KMS-11 (cell line): ENCODE results near the gene WNT5A.

ENCODE experiments used
- H2AFZ ChIP-seq: fragments of 200-600 bp; sonication (generic); 2 replicates; pipeline ENCODE4 v1.6.1; 2016; ENCODE audit warnings: antibody characterized with exemption, mixed run types, low read depth
- H3K27ac ChIP-seq: fragments of 200-600 bp; sonication (generic); 2 replicates; pipeline ENCODE4 v1.6.1; 2016; ENCODE audit warnings: mild to moderate bottlenecking, mixed run types
- H3K27me3 ChIP-seq: fragments of 200-600 bp; sonication (generic); 2 replicates; pipeline ENCODE4 v1.6.1; 2017; ENCODE audit warnings: mild to moderate bottlenecking, low read depth, mixed run types, moderate library complexity; ENCODE audit not compliant: insufficient read depth
- H3K36me3 ChIP-seq: fragments of 200-600 bp; sonication (generic); 2 replicates; pipeline ENCODE4 v1.6.1; 2017; ENCODE audit warnings: mild to moderate bottlenecking, mixed run types; ENCODE audit not compliant: insufficient read depth
- H3K4me1 ChIP-seq: fragments of 200-600 bp; sonication (generic); 2 replicates; pipeline ENCODE4 v1.6.1; 2016; ENCODE audit warnings: mild to moderate bottlenecking, low read depth, mixed run types; ENCODE audit not compliant: poor library complexity, severe bottlenecking
- H3K4me2 ChIP-seq: fragments of 200-600 bp; sonication (generic); 2 replicates; pipeline ENCODE4 v1.7.0; 2016; ENCODE audit warnings: mild to moderate bottlenecking, mixed run types
- H3K4me3 ChIP-seq: fragments of 200-600 bp; sonication (generic); IDR thresholded peaks from 2 replicates; pipeline ENCODE4 v1.6.1; 2017; ENCODE audit warnings: low read depth, low read length, mixed read lengths; ENCODE audit not compliant: insufficient read depth
- H3K79me2 ChIP-seq: fragments of 200-600 bp; sonication (generic); 2 replicates; pipeline ENCODE4 v1.6.1; 2016; ENCODE audit warnings: low read depth, mixed run types; ENCODE audit not compliant: insufficient read depth
- H3K9ac ChIP-seq: fragments of 200-600 bp; sonication (generic); 2 replicates; pipeline ENCODE4 v1.6.1; 2016; ENCODE audit warnings: mild to moderate bottlenecking, mixed run types
- H4K20me1 ChIP-seq: fragments of 200-600 bp; sonication (generic); 2 replicates; pipeline ENCODE4 v1.6.1; 2016; ENCODE audit warnings: mild to moderate bottlenecking, mixed run types; ENCODE audit not compliant: insufficient read depth
- TF ChIP-seq, protein P1 (sequence below): fragments of 200-600 bp; sonication (generic); conservative IDR thresholded peaks from 2 replicates; pipeline ENCODE4 v1.6.1; 2017; ENCODE audit warnings: low read depth, mild to moderate bottlenecking, antibody characterized with exemption, low read length, moderate library complexity, mixed read lengths

Gene WNT5A

DNA sequence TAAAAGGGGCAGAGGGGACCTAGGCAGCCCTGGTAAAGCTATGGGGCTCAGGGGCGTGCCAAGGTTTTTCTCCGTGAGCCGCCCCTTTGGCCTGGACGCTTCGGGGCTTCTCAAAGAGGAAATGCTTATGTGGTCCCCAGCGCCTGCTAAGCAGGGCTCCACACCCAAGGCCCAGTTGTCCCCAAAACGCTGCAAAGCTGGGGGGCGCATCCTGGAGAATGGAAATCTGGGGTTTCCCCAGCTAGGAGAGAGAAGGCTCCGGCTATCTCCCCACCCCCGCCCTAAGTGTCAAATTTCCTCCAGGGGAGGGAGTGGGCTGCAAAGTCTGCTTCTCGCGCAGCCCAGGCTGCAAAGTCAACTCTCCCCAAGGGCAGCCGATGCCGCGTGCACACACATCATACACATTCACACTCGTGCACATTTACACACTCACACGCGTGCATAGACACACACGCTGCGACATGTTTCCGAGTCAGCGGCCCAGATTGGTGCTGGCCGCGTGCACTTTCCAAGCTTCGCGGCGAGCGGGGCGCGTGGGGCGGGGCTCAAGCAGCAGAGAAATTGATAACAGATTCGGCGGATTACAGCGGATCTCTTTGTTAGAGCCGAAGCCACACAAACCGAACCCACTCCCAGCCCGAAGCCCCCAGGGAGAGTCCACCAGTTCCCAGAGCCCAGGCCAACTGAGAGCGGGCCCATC, 4.5 kb downstream of the WNT5A start:
- H3K36me3 ChIP-seq: no peaks in the 10 kb centered on the region
- no peak overlapping the region for H3K9ac ChIP-seq
- H3K79me2 ChIP-seq: no peaks in the 10 kb centered on the region
- no peak overlapping the region for H3K27ac ChIP-seq
- no peaks in the 10 kb centered on the region for H4K20me1 ChIP-seq
- H3K4me3 ChIP-seq: no peak overlapping the region
- H2AFZ ChIP-seq: no peak overlapping the region
- TF ChIP-seq, protein P1, sequence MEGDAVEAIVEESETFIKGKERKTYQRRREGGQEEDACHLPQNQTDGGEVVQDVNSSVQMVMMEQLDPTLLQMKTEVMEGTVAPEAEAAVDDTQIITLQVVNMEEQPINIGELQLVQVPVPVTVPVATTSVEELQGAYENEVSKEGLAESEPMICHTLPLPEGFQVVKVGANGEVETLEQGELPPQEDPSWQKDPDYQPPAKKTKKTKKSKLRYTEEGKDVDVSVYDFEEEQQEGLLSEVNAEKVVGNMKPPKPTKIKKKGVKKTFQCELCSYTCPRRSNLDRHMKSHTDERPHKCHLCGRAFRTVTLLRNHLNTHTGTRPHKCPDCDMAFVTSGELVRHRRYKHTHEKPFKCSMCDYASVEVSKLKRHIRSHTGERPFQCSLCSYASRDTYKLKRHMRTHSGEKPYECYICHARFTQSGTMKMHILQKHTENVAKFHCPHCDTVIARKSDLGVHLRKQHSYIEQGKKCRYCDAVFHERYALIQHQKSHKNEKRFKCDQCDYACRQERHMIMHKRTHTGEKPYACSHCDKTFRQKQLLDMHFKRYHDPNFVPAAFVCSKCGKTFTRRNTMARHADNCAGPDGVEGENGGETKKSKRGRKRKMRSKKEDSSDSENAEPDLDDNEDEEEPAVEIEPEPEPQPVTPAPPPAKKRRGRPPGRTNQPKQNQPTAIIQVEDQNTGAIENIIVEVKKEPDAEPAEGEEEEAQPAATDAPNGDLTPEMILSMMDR: no peak
- H3K4me1 ChIP-seq: no peaks in the 10 kb centered on the region
- H3K4me2 ChIP-seq: no peak overlapping the region
- H3K27me3 ChIP-seq: no peaks in the 10 kb centered on the region

DNA sequence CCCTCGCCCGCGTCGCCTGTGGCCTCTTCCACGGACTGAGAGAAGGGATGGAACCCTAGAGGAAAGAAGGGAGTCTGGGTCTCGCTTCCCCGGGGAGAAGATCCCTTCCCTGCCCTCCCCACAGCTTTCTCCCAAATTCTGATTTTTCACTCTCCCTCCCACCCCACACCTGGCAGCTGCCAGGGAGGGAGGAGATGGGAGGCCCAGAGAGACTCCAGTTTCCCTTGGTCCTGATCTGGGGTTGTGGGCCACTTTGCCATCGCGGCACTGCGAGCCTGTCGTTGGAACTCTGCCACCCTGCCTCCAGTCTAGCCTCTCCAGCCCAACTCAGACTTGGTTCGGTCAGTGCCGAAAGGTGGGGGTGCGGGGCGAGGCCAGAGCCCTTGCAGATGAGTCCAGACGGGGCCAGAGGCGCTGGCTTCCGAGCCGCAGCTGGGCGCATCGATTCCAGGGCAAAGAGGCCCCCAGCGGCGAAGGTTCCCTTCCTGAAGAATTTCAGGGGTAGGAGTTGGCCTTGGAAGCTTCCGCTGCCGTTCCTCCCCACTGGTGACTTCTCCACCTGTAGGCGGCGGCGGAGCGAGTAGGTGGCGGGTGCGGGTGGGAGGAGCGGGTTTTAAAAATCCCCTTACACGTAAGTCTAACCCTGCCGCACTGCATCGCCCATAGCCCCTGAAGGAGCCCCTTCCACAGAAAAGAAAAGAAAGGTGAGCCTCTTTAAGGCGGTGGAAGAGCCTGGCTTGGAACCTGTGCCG, 5.2 kb downstream of the WNT5A start:
- Histone ChIP-seq H4K20me1 (no peaks in the 10 kb centered on the region), H3K4me1 (no peaks in the 10 kb centered on the region), H3K4me2 (no peak overlapping the region), H3K4me3 (no peak overlapping the region), H3K9ac (no peak overlapping the region), H3K27me3 (no peaks in the 10 kb centered on the region), H3K36me3 (no peaks in the 10 kb centered on the region), H3K27ac (no peak overlapping the region), H3K79me2 (no peaks in the 10 kb centered on the region), H2AFZ (no peak overlapping the region)
- TF ChIP-seq, protein P1: no peak

DNA sequence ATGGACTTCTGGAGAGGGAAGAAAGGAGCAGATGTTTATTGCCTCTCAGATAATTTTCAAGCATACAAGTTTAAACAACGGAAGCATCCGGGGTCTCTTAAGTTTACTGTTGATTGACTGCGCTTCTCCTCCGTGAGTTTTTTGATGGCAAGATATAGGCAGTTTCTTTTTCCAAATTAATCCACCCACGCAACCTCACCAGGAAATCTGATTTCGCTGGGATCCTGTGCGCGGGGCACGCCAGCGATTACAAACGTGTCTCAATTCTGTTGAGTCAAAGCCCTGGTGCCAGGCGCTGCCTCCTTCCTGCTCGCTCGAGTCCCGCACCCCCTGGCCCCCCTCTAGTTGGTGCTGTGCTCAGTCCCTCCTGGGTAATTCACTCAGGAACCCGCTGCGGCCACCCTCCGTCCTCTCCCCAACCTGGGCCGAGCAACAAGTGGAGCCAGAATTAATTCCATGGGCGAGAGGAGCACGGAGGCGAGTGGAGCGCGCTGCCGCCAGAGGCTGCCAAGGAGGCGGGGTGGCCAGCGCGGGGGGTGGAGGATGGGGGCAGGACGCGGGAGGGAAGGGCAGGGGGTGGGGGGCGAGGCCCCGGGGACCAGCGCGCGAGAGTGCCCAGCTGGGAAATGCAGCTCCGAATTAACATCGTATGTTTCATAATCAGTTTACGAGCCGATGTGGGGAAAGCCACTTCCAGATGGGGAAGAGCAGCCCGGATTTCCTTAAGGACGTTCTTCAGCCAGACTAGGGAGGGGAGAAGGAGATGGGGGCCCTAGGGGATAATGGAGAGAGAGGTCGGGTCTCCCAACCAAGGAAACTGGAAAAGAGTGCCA, 6.0 kb downstream of the WNT5A start:
- H4K20me1 ChIP-seq: no peaks in the 10 kb centered on the region
- TF ChIP-seq, protein P1: no peak
- H3K27ac ChIP-seq: no peak overlapping the region
- H2AFZ ChIP-seq: no peak overlapping the region
- H3K4me2 ChIP-seq: no peak overlapping the region
- H3K4me1 ChIP-seq: no peaks in the 10 kb centered on the region
- H3K79me2 ChIP-seq: no peaks in the 10 kb centered on the region
- no peak overlapping the region for H3K4me3 ChIP-seq
- no peaks in the 10 kb centered on the region for H3K36me3 ChIP-seq
- H3K27me3 ChIP-seq: no peaks in the 10 kb centered on the region
- H3K9ac ChIP-seq: no peak overlapping the region

- no peak overlapping the region for H3K9ac ChIP-seq
- H3K4me3 ChIP-seq: no peak overlapping the region
- no peaks in the 10 kb centered on the region for H3K4me1 ChIP-seq
- H3K4me2 ChIP-seq: no peak overlapping the region
- H3K79me2 ChIP-seq: no peaks in the 10 kb centered on the region
- H3K27ac ChIP-seq: no peak overlapping the region
- no peaks in the 10 kb centered on the region for H3K27me3 ChIP-seq
- H3K36me3 ChIP-seq: no peaks in the 10 kb centered on the region
- no peaks in the 10 kb centered on the region for H4K20me1 ChIP-seq
- no peak overlapping the region for H2AFZ ChIP-seq
- TF ChIP-seq, protein P1: no peak
These were observed 9.5 kb downstream of the WNT5A start for GRCh38 chr3:55477306-55478303.
